Mesothelial cell of epicardium (in vitro differentiated cells): ENCODE results near the gene SPTY2D1. TPM values are rescaled to one million over a fixed set of nuclear protein-coding genes. Genes with fewer than 3 reads are reported as not detected.
A peak's percentile ranks its signal among the peaks of the same experiment; 100 is the strongest.
"Not testable (repeated sequence)": the region's sequence is repeated elsewhere in the genome, so short reads cannot be mapped to it uniquely, and the experiment has no call there.

Experiments used
- DNase-seq, 2 experiments: peaks; one replicate each; pipeline ENCODE4 v3.0.0; 2021; ENCODE audit warnings: low spot score in 2 of 2; ENCODE audit not compliant: unreplicated experiment in 2 of 2
- H3K27ac Mint-ChIP-seq: 2 replicates; pipeline ENCODE4 v1.8.0; 2021; ENCODE audit warnings: mixed read lengths
- H3K27me3 Mint-ChIP-seq: 2 replicates; pipeline ENCODE4 v1.8.0; 2021; ENCODE audit warnings: low read depth, mixed read lengths
- H3K36me3 Mint-ChIP-seq: 2 replicates; pipeline ENCODE4 v1.8.0; 2021; ENCODE audit warnings: mixed read lengths
- H3K4me1 Mint-ChIP-seq: 2 replicates; pipeline ENCODE4 v1.8.0; 2021; ENCODE audit warnings: mixed read lengths
- H3K4me3 Mint-ChIP-seq: 2 replicates; pipeline ENCODE4 v1.8.0; 2021; ENCODE audit warnings: mild to moderate bottlenecking, moderate library complexity, mixed read lengths
- H3K9me3 Mint-ChIP-seq: 2 replicates; pipeline ENCODE4 v1.8.0; 2021; ENCODE audit warnings: mixed read lengths
- total RNA-seq: library from RNA; stranded (reverse); gene quantifications from 3 replicates; pipeline ENCODE4 v1.2.1, GENCODE V29; 2021
- TF ChIP-seq, protein P1 (sequence below): fragments of 200-600 bp; sonication (generic); IDR thresholded peaks from one replicate; pipeline ENCODE4 v1.5.0; 2021; ENCODE audit warnings: antibody characterized with exemption; ENCODE audit not compliant: unreplicated experiment

The SPTY2D1 gene
- total RNA-seq, 1 donor from 2014 or later: 23.0 TPM

DNA sequence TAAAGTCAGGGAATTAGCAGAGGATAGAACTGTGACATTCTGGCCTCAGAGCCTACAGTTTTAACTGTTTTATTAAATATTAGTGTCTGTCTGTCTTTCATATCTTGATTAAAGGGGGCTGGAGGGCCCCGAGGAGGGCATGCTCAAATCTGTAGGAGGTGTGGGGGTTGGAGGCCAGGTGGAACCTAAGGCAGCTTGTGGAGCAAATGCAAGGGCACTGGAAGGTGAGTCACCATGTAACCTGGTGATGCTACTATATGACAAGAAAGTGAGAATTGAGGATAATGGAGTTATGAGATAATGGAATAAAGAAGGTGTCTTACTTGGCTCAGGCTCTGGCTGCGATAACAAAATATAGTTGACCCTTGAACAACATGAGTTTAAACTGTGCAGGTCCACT, 37.1 kb upstream of the SPTY2D1 start:
- Mint-ChIP-seq H3K4me3 (no peak overlapping the region), H3K27me3 (peaks cover 5% of the 10 kb centered on the region), H3K27ac (no peak overlapping the region), H3K4me1 (peaks cover 14% of the 10 kb centered on the region), H3K9me3 (no peaks in the 10 kb centered on the region), H3K36me3 (no peaks in the 10 kb centered on the region)
- TF ChIP-seq, protein P1, sequence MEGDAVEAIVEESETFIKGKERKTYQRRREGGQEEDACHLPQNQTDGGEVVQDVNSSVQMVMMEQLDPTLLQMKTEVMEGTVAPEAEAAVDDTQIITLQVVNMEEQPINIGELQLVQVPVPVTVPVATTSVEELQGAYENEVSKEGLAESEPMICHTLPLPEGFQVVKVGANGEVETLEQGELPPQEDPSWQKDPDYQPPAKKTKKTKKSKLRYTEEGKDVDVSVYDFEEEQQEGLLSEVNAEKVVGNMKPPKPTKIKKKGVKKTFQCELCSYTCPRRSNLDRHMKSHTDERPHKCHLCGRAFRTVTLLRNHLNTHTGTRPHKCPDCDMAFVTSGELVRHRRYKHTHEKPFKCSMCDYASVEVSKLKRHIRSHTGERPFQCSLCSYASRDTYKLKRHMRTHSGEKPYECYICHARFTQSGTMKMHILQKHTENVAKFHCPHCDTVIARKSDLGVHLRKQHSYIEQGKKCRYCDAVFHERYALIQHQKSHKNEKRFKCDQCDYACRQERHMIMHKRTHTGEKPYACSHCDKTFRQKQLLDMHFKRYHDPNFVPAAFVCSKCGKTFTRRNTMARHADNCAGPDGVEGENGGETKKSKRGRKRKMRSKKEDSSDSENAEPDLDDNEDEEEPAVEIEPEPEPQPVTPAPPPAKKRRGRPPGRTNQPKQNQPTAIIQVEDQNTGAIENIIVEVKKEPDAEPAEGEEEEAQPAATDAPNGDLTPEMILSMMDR: no peak
- no peak for DNase-seq

DNA sequence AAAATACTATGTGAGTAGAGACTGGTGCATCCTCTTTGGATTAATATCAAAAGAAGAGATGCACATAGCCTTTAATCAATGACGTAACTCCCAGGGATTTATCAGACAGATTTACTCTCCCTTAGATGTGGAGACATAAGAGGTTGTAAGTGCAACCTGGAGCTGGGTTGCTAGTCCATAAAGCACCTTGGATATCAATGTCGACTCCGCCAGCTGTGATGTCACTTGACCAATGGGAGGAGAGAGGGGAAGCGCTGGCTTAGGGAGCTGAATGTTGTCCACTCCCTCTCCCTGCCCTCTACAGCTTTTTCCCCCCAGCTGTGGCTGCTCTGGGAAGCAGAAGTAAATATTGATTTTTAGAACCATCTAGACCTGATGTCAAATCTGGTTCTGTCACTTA, 35.6 kb upstream of the SPTY2D1 start:
- peaks cover 7% of the 10 kb centered on the region for H3K27me3 Mint-ChIP-seq
- H3K4me3 Mint-ChIP-seq: no peak overlapping the region
- H3K9me3 Mint-ChIP-seq: no peaks in the 10 kb centered on the region
- DNase-seq: no peak
- TF ChIP-seq, protein P1: no peak
- H3K27ac Mint-ChIP-seq: no peak overlapping the region
- H3K36me3 Mint-ChIP-seq: no peaks in the 10 kb centered on the region
- H3K4me1 Mint-ChIP-seq: peaks cover 14% of the 10 kb centered on the region

GRCh38 chr11:18669219-18669596, 35.1 kb upstream of the SPTY2D1 start:
- Mint-ChIP-seq H3K9me3 (no peaks in the 10 kb centered on the region), H3K36me3 (no peaks in the 10 kb centered on the region), H3K27me3 (peaks cover 7% of the 10 kb centered on the region), H3K4me1 (peaks cover 14% of the 10 kb centered on the region), H3K4me3 (no peak overlapping the region), H3K27ac (peak overlapping the region; percentile 50)
- DNase-seq: no peak
- TF ChIP-seq, protein P1: no peak

GRCh38 chr11:18668131-18668530, 34.0 kb upstream of the SPTY2D1 start:
- TF ChIP-seq, protein P1: no peak
- Mint-ChIP-seq H3K4me3 (no peak overlapping the region), H3K36me3 (no peaks in the 10 kb centered on the region), H3K9me3 (no peaks in the 10 kb centered on the region), H3K4me1 (peaks cover 14% of the 10 kb centered on the region), H3K27ac (no peak overlapping the region), H3K27me3 (peaks cover 7% of the 10 kb centered on the region)
- no peak for DNase-seq

GRCh38 chr11:18665353-18665872, 31.3 kb upstream of the SPTY2D1 start:
- DNase-seq, H3K9me3 Mint-ChIP-seq, H3K27ac Mint-ChIP-seq, H3K4me3 Mint-ChIP-seq, H3K36me3 Mint-ChIP-seq: not testable (repeated sequence)
- Mint-ChIP-seq H3K4me1 (peaks cover 14% of the 10 kb centered on the region), H3K27me3 (peaks cover 27% of the 10 kb centered on the region)

DNA sequence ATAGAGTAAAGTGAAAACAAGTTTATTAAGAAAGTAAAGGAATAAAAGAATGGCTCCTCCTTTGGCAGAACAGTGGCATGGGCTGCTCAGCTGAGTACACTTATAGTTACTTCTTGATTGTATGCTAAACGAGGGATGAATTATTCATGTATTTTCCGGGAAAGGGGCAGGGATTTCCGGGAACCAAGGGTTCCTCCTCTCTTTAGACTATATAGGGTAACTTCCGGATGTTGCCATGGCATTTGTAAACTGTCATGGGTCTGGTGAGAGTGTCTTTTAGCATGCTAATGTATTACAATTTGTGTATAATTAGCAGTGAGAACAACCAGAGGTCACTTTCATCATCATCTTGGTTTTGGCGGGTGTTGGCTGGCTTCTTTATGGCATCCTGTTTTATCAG, 23.5 kb upstream of the SPTY2D1 start:
- no peaks in the 10 kb centered on the region for H3K36me3 Mint-ChIP-seq
- DNase-seq: no peak
- TF ChIP-seq, protein P1: no peak
- peaks cover 25% of the 10 kb centered on the region for H3K27me3 Mint-ChIP-seq
- no peak overlapping the region for H3K4me3 Mint-ChIP-seq
- H3K4me1 Mint-ChIP-seq: no peaks in the 10 kb centered on the region
- H3K9me3 Mint-ChIP-seq: peaks cover 7% of the 10 kb centered on the region
- no peak overlapping the region for H3K27ac Mint-ChIP-seq
